Measurements from ENCODE around the gene ITIH5. TPM values are rescaled to one million over a fixed set of nuclear protein-coding genes. Genes with fewer than 3 reads are reported as not detected.

The ITIH5 gene
- total and polyA plus RNA-seq, 2 donors (not counting 1 experiment from before 2014, with no cell fraction given) = 0.22 to 12.4 TPM

- no peak overlapping the region for H2AFZ ChIP-seq (ENCODE audit: low read length)
- no peak overlapping the region for H3K4me2 ChIP-seq (ENCODE audit: extremely low read depth, insufficient read depth, low read length)
- TF ChIP-seq EZH2 (IDR thresholded peaks at IDR 0.05; ENCODE audit: low read length, missing control alignments) (no peak), CTCF (conservative IDR thresholded peaks at IDR 0.05 in 1 of 2, IDR thresholded peaks at IDR 0.05 in 1 of 2; ENCODE audit: low read depth in 1 of 2, low read length in 2 of 2) (no peak)
- H3K4me3 ChIP-seq (replicated peaks in 1 of 4; ENCODE audit: control extremely low read depth in 1 of 4, insufficient read depth in 1 of 4, low read depth in 3 of 4, low read length in 4 of 4) = no peak overlapping the region
- DNase-seq (ENCODE audit: low read depth in 2 of 2) = no peak
- H3K36me3 ChIP-seq (ENCODE audit: control insufficient read depth, insufficient read depth, low read length) = no peaks in the 10 kb centered on the region
- no peaks in the 10 kb centered on the region for H3K27me3 ChIP-seq (ENCODE audit: control insufficient read depth, insufficient read depth, low read length)
- no peak overlapping the region for H3K27ac ChIP-seq (ENCODE audit: insufficient read depth, low read length)
- H4K20me1 ChIP-seq (ENCODE audit: control insufficient read depth, extremely low read depth, insufficient read depth, low read length) = no peaks in the 10 kb centered on the region
- no peaks in the 10 kb centered on the region for H3K9me3 ChIP-seq (ENCODE audit: control insufficient read depth, insufficient read depth, low read depth, low read length)
- H3K79me2 ChIP-seq (ENCODE audit: control insufficient read depth, insufficient read depth, low read length) = no peaks in the 10 kb centered on the region
- H3K4me1 ChIP-seq (ENCODE audit: control insufficient read depth, extremely low read depth, insufficient read depth, low read length) = no peaks in the 10 kb centered on the region
- H3K9ac ChIP-seq (ENCODE audit: insufficient read depth, low read length) = no peak overlapping the region
These were observed 154.3 kb downstream of the ITIH5 start for GRCh38 chr10:7512487-7512886.

GRCh38 chr10:7511612-7512011, 155.2 kb downstream of the ITIH5 start:
- TF ChIP-seq CTCF (conservative IDR thresholded peaks at IDR 0.05 in 1 of 2, IDR thresholded peaks at IDR 0.05 in 1 of 2; ENCODE audit: low read depth in 1 of 2, low read length in 2 of 2) (no peak), EZH2 (IDR thresholded peaks at IDR 0.05; ENCODE audit: low read length, missing control alignments) (no peak)
- no peak for DNase-seq (ENCODE audit: low read depth in 2 of 2)
- no peaks in the 10 kb centered on the region for H3K4me1 ChIP-seq (ENCODE audit: control insufficient read depth, extremely low read depth, insufficient read depth, low read length)
- H3K27me3 ChIP-seq (ENCODE audit: control insufficient read depth, insufficient read depth, low read length) = no peaks in the 10 kb centered on the region
- no peak overlapping the region for H3K4me3 ChIP-seq (replicated peaks in 1 of 4; ENCODE audit: control extremely low read depth in 1 of 4, insufficient read depth in 1 of 4, low read depth in 3 of 4, low read length in 4 of 4)
- H3K4me2 ChIP-seq (ENCODE audit: extremely low read depth, insufficient read depth, low read length) = no peak overlapping the region
- no peaks in the 10 kb centered on the region for H3K36me3 ChIP-seq (ENCODE audit: control insufficient read depth, insufficient read depth, low read length)
- H3K79me2 ChIP-seq (ENCODE audit: control insufficient read depth, insufficient read depth, low read length) = no peaks in the 10 kb centered on the region
- H3K27ac ChIP-seq (ENCODE audit: insufficient read depth, low read length) = no peak overlapping the region
- no peak overlapping the region for H3K9ac ChIP-seq (ENCODE audit: insufficient read depth, low read length)
- H4K20me1 ChIP-seq (ENCODE audit: control insufficient read depth, extremely low read depth, insufficient read depth, low read length) = no peaks in the 10 kb centered on the region
- no peaks in the 10 kb centered on the region for H3K9me3 ChIP-seq (ENCODE audit: control insufficient read depth, insufficient read depth, low read depth, low read length)
- no peak overlapping the region for H2AFZ ChIP-seq (ENCODE audit: low read length)

Other genes with a start within 250 kb of the ITIH5 start
- not detected in 2 replicates for gene ITIH2, start 36.4 kb upstream of the ITIH5 start, total RNA-seq
- not detected in 2 replicates for gene ITIH2, start 36.4 kb upstream of the ITIH5 start, polyA plus RNA-seq
- gene KIN, start 121.0 kb upstream of the ITIH5 start, total RNA-seq = 7.2 and 10.1 TPM in 2 replicates
- gene KIN, start 121.0 kb upstream of the ITIH5 start, polyA plus RNA-seq = 8.9 and 9.6 TPM in 2 replicates
- gene ATP5F1C, start 121.2 kb upstream of the ITIH5 start, total RNA-seq = 170 and 172 TPM in 2 replicates
- 331 and 353 TPM in 2 replicates for gene ATP5F1C, start 121.2 kb upstream of the ITIH5 start, polyA plus RNA-seq
- gene TAF3, start 151.5 kb upstream of the ITIH5 start, total RNA-seq = 1.5 and 2.1 TPM in 2 replicates
- gene TAF3, start 151.5 kb upstream of the ITIH5 start, polyA plus RNA-seq = 4.0 and 5.0 TPM in 2 replicates

Measured in fibroblast of lung (primary cell).